LNCAP (cell line): ENCODE results near the gene ATP5MK.

Source experiments
- CTCF ChIP-seq: fragments of 450-650 bp; IDR thresholded peaks from 2 replicates; pipeline ENCODE4 v1.5.1; 2017; ENCODE audit warnings: mild to moderate bottlenecking

ATP5MK gene

GRCh38 chr10:103394180-103394579 is 2.1 kb downstream of the ATP5MK start:
- no peak for TF ChIP-seq CTCF

- TF ChIP-seq CTCF = no peak
These were observed 13.5 kb downstream of the ATP5MK start for GRCh38 chr10:103382769-103383168.

GRCh38 chr10:103374263-103374662 is 22.0 kb downstream of the ATP5MK start:
- no peak for TF ChIP-seq CTCF

GRCh38 chr10:103373544-103373943 is 22.7 kb downstream of the ATP5MK start:
- TF ChIP-seq CTCF = no peak

GRCh38 chr10:103367782-103368518 is 28.3 kb downstream of the ATP5MK start, which contains the start of gene TAF5:
TAF5 (plus strand) TSS chr10:103367976; CDS start chr10:103367990, 14 bp downstream.
- no peak for TF ChIP-seq CTCF

- no peak for TF ChIP-seq CTCF
These were observed 28.9 kb downstream of the ATP5MK start for GRCh38 chr10:103367379-103367781.

GRCh38 chr10:103355906-103356599 is 40.2 kb downstream of the ATP5MK start:
- TF ChIP-seq CTCF = no peak
